Suppressor macrophage treated with lipopolysaccharide for 4 hours (primary cell): ENCODE data around the gene KCNJ9.
"Not testable (repeated sequence)": the region's sequence is repeated elsewhere in the genome, so short reads cannot be mapped to it uniquely, and the experiment has no call there.

ENCODE experiments used
- DNase-seq: peaks from one replicate; pipeline ENCODE4 v3.0.0-alpha.2; 2020

The KCNJ9 gene

DNA sequence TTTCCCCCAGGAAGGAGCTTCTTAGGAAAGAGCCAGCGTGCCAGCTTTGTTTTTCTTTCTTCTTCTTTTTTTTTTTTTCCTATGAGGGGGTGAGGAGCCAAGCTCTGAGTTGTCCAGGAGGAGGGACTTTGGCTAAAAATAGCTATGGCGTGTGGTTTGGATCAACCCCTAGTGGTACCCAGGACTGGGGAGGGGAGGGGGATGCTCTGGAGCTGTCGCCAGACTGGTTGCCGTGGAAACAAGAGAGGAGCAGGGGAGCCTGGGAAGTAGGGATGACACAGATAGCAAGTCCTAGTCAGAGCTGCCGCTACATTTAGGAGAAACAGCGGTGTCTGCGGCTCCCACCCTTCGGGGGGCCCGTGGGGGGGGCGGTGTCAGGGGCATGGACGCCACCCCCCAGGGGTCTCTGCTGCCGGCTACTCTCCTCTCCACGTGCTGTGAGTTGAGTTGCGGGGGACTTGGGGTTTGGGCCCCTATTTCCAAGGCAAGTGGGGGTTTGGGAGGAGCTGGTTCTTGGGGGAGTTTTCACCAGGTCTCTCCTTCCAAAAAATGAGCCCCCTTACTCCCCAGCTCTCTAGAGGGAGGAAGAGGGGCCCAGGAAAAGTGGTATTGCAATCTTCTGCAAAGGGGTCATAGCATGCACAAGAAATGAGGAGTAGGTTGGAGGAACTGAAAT, at the start of gene KCNJ9:
Gene KCNJ9, plus strand, starts transcription at position 278 of the 676 bp plus-strand sequence. CDS start 2,493 bp downstream, outside the sequence.
- no peak for DNase-seq

- peak; percentile 16 for DNase-seq
Observed at GRCh38 chr1:160032165-160032820, 49.0 kb upstream of the KCNJ9 start.

GRCh38 chr1:160040476-160040875, 40.9 kb upstream of the KCNJ9 start:
- no peak for DNase-seq

GRCh38 chr1:160043543-160043942, 37.8 kb upstream of the KCNJ9 start:
- no peak for DNase-seq

DNA sequence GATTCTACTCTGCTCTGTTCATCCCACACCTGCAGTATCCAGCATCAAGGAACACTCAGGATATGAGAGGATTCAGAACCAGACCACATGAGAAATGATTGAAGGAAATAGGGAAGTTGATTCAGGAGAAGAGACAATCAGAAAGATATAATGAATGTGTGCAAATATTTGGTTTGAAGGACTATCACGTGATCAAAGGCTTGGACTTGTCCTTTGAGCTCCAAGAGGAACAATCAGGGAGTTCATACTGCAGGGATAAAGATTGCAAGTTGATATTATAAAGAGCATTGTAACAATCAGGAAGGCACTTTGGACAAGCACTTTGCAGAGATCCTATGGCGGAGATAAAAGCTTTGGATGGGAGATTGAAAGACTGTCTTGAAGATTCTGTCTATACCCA, 35.7 kb upstream of the KCNJ9 start:
- DNase-seq, result no peak

- DNase-seq, result peak; percentile 61
Observed at GRCh38 chr1:160046494-160047110, 34.7 kb upstream of the KCNJ9 start.

GRCh38 chr1:160047111-160047991, 34.0 kb upstream of the KCNJ9 start:
- DNase-seq, result no peak

DNA sequence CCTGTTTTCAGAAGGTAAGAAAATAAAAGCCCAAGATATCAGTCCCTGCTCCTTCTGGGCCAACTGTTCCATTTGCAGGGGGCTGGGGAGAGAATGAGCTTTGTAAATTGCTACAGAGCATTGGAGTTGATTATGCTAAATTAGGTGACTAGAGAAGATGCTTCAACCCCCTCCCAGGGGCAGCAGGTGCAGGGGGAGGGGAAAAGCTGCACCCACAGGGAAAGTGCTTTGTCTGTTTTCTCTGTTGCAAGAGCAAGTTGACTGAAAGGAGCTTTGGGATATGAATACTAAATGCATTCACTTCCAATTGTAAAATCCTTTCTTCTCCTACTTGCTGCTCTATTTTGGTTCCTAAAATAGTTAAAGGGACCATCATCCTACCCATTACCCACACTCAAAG, 33.0 kb upstream of the KCNJ9 start:
- DNase-seq, result no peak

GRCh38 chr1:160049101-160049500, 32.2 kb upstream of the KCNJ9 start:
- no peak for DNase-seq

- DNase-seq, result not testable (repeated sequence)
Observed at GRCh38 chr1:160050182-160050581, 31.2 kb upstream of the KCNJ9 start.

DNA sequence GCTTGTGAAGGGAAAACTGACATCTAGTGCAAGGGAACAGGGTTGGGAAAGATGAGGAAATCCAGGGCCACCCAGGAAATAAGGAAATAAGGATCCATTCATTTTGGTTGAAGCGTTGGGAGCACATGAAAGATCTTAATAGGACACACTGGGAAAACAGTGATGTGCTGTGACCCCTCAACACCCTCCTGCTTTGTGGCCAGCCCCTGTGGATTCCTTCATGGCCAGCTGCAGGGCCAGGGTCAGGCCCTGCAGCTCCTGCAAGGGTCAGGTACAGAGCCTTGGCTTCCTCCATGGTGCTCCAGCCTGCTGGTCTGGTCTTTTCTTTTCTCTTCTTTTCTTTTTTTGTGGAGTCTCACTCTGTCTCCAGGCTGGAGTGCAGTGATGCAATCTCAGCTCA, 30.7 kb upstream of the KCNJ9 start:
- DNase-seq, result no peak

- DNase-seq, result no peak
Observed at GRCh38 chr1:160052936-160053335, 28.4 kb upstream of the KCNJ9 start.

DNA sequence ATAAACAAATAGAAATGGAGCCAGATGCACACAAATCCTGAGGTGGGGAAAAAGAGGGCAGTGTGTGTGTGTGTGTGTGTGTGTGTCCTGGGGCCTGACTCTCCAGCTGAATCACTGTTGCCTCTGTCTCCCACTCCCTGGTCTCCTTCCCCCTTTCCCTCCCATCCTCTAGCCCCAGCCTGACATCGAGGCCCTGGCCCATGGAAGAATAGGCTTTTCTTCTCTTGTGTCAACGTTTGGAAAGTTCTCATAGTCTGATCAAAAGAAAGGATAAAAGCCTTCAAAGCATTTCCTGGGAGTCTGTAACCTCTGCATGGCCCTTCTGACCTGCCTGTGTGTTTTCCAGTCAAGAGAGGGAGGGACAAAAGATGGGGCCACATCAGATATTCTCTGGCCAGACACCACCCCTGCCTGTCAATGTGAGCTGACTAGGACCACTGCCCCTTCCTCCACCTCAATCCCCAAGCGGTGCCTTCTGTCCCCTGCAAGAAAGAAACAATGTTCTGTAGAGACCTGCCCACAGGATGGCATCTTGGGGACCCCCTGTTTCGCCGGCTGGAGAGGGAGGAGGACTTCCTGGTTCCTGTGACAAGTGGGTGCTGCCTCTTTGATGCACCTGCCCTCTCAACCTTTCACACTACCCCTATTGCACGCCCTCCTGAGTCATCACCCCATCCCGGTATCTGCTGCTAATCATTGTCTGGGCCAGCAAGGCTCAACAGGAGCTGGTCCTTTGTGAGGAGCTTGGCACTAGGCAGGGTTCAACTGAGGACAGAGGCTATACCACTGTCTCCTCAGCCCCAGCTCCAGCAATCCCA, 27.6 kb upstream of the KCNJ9 start:
- DNase-seq, result no peak

- no peak for DNase-seq
Observed at GRCh38 chr1:160056648-160057169, 24.6 kb upstream of the KCNJ9 start.

DNA sequence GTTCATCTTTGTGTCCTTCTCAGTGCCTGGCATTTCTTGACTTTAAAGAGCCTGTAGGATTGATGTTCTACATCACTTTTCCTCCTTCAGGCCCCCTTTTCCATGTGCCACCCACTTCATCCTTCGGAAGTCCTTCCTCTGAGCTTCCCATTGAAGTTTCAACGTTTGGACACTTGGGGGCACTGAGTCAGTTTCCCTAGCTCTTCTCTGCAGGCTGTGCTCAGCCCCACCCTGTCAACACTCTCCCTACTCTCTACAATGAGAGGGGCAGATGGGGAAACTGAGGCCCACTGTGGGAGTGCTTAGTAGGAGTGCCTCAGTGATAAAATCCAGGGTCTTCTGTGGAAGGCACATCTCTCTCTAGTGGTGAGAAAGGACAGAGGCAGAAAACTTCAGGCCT, 23.3 kb upstream of the KCNJ9 start:
- peak; percentile 18 for DNase-seq

DNA sequence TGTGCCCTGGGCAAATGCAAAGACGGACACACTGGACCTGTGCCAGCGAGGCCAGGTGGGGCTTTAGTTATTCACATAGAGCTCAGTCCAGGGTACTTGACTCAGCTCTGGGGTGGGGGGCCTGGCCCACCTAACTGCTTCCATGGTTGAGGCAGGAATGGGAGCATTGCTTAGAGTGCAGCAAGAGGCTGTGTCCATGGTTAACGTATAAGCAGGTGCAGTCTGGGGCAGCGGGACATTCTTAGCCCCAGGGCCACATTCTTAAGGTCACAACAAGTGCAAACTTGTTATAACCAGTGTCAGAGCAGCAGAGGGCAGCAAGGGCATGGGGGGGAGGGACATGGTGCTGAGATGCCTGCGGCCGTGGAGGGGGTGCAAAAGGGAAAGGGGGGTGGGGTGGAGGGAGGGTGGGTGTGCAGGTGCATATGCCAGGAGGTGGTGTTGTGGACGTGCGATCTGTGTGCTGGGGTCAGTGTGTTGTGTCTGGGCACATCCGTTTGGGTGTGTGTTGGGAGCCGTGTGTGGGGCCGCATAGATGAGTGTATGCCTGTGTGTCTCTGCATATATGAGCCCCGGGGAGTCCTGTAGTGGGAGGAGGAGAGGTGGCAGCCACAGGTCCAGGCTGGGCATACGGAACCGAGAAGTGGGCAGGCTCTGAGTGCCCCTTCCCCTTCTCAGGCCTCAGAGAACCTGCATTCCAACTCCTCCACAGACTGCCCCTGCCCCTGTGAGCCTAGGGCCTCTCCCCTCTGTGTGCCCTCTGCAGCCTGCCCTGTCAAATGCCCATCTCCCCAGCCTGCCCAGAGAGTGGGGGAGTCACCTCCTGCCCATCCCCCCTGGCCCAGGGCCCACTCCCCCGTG, 19.7 kb upstream of the KCNJ9 start:
- DNase-seq, result no peak

DNA sequence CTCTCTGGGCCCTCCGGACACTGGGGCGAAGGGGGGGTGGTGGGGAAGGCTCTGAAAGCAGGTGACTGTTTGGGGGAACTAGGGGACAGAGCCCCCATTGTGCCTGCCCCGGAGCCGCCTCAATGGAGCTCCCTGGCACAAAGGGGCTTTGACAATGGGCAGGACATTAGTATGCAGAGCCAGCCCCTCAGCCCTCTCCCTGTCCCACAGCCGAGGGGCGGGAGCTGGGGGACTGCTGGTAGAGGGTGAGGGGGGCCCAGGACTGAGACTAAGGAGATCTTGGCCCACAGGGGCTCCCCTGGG, 19.2 kb upstream of the KCNJ9 start:
- DNase-seq, result no peak

DNA sequence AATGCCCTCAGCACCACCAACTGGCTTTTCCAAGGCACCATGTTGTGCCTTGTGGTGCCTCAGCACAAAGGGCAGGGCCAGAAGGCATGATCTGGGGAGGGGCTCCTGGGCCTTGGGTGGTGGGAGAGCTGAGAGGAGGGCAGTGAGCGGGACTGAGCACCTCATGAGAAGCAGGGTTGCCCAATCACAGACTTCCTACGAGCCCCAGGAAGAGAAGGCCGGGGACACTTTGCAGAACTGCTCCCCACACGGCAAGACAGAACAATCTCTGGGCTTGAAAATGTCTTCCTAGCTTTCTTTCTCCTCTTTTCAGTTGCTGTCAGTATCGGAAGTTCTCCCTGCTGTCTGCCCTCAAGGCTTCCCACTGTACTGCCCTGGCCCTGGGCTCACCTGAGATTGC, 18.2 kb upstream of the KCNJ9 start:
- DNase-seq, result no peak

DNA sequence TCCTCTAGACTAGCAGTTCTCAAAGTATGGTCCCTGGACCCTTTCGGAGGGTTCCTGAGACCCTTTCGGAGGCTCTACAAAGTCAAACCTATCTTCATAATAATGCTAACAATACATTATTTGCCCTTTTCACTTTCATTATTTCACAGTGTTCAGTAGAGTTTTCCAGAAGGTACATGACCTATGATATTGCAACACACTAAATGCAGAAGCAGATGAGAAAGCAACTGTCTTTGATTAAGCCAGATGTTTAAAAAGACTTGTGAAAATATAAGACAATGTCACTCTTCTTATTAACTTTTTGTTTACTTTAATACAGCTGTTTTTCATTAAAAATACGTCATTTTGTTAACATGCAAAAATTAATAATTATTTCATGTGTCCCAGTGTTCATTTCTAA, 17.2 kb upstream of the KCNJ9 start:
- DNase-seq, result peak; percentile 29

DNA sequence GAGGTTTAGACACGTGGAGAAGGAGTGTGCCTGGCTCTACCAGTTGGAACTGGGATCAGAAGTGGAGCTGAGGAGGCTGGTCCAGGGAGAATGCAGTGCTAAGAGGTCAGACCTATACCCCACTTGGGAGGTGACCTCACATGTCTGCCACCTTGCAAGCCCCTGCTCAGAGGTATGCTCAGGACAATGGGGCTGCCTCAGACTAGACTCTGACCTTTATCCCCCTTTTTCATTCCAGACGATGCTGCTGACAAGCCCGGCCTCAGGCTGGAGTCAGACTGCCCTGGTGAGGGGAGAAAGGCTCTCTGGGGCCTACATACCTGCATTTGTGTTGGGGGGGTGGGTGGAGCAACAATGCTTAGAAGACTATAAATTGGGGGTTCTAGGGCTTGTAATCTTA, 16.6 kb upstream of the KCNJ9 start:
- no peak for DNase-seq
